Skin of body (tissue), 2 donors: ENCODE data around the gene DAP. TPM values are rescaled to one million over a fixed set of nuclear protein-coding genes. Genes with fewer than 3 reads are reported as not detected.
"Not testable (repeated sequence)": the region's sequence is repeated elsewhere in the genome, so short reads cannot be mapped to it uniquely, and the experiment has no call there.

Source experiments
- DNase-seq: peaks from one replicate; lab custom pipeline; 2025; lab: John Stamatoyannopoulos, UW
- total RNA-seq: library from RNA; depleted of rRNA; stranded (reverse); fragments of >200 nt; gene quantifications from one replicate; pipeline ENCODE4 v1.2.3, GENCODE V29; 2014

DAP gene
- total RNA-seq, 1 donor from 2014 or later, result 27.4 TPM

GRCh38 chr5:10673407-10673806 lies 87.6 kb downstream of the DAP start:
- no peak for DNase-seq

- no peak for DNase-seq
Measured at GRCh38 chr5:10673017-10673389, 88.0 kb downstream of the DAP start.

GRCh38 chr5:10672146-10673016 lies 88.7 kb downstream of the DAP start:
- DNase-seq, result no peak

- DNase-seq, result no peak
Measured at GRCh38 chr5:10671041-10672008, 89.7 kb downstream of the DAP start.

- no peak for DNase-seq
Measured at GRCh38 chr5:10669983-10670382, 91.1 kb downstream of the DAP start.

GRCh38 chr5:10668697-10669096 lies 92.3 kb downstream of the DAP start:
- no peak for DNase-seq

GRCh38 chr5:10667431-10668057 lies 93.5 kb downstream of the DAP start:
- no peak for DNase-seq

- DNase-seq, result no peak
Measured at GRCh38 chr5:10666531-10667299, 94.3 kb downstream of the DAP start.

GRCh38 chr5:10665799-10666198 lies 95.2 kb downstream of the DAP start:
- DNase-seq, result no peak

- not testable (repeated sequence) for DNase-seq
Measured at GRCh38 chr5:10664180-10664769, 96.8 kb downstream of the DAP start.

- DNase-seq, result no peak
Measured at GRCh38 chr5:10663489-10664179, 97.4 kb downstream of the DAP start.

- DNase-seq, result no peak
Measured at GRCh38 chr5:10662661-10663488, 98.2 kb downstream of the DAP start.

GRCh38 chr5:10662083-10662482 lies 99.0 kb downstream of the DAP start:
- no peak for DNase-seq

- no peak for DNase-seq
Measured at GRCh38 chr5:10661401-10661800, 99.6 kb downstream of the DAP start.

- DNase-seq, result no peak
Measured at GRCh38 chr5:10660720-10661387, 100.2 kb downstream of the DAP start.

GRCh38 chr5:10660135-10660534 lies 100.9 kb downstream of the DAP start:
- DNase-seq, result no peak

- no peak for DNase-seq
Measured at GRCh38 chr5:10658265-10658664, 102.8 kb downstream of the DAP start.
